ENCODE data around the gene ADRB1.

The ADRB1 gene

DNA sequence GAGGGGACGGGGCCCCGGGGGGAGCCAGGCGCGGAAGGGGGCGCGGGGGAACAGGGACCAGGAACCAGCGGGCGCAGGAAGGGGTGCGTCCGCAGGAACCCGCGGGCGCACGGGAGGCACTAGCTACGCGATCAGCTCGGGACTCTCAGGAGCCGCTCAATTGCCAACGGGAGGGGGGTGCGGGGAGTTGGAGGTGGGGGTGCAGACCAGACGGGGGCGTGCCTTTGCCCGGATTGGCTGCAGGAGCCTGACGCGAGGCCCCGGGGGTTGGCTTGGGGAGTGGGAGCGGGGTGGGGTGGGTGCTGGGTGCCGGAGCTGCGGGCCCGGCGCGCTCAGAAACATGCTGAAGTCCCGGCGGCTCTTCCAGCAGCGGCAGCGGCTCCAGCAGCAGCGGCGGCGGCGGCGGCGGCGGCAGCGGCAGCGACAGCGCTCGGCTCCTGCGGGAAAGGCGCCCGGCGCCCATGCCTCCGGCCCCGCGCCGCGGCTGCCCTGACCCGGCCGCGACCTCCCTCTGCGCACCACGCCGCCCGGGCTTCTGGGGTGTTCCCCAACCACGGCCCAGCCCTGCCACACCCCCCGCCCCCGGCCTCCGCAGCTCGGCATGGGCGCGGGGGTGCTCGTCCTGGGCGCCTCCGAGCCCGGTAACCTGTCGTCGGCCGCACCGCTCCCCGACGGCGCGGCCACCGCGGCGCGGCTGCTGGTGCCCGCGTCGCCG lies at the start of gene ADRB1:
Gene ADRB1 (plus strand): TSS at position 335 of the 715 bp plus-strand sequence. CDS start 267 bp downstream, at position 602.
- Histone ChIP-seq H3K4me3 (ENCODE audit: low read depth in 1 of 2, low read length in 2 of 2) (peak within 1 kb of the TSS; percentile 63 to 74), H3K9ac (ENCODE audit: low read depth in 1 of 2, low read length in 2 of 2) (peak within 1 kb of the TSS in 1 of 2 donors; percentile 77), H3K27me3 (ENCODE audit: control insufficient read depth in 1 of 2, insufficient read depth in 2 of 2, low read length in 2 of 2) (peaks cover 10 to 28% of the 10 kb centered on the region in 2 donors), H3K36me3 (ENCODE audit: control insufficient read depth in 1 of 2, insufficient read depth in 2 of 2, low read length in 2 of 2) (no peaks in the 10 kb centered on the region), H3K4me1 (ENCODE audit: control insufficient read depth in 1 of 2, insufficient read depth in 2 of 2, low read length in 2 of 2) (peaks cover 8 to 13% of the 10 kb centered on the region in 2 donors), H3K9me3 (ENCODE audit: control insufficient read depth in 1 of 2, low read length in 2 of 2) (no peaks in the 10 kb centered on the region), H3K27ac (ENCODE audit: low read depth, low read length) (peak within 1 kb of the TSS; percentile 77)

DNA sequence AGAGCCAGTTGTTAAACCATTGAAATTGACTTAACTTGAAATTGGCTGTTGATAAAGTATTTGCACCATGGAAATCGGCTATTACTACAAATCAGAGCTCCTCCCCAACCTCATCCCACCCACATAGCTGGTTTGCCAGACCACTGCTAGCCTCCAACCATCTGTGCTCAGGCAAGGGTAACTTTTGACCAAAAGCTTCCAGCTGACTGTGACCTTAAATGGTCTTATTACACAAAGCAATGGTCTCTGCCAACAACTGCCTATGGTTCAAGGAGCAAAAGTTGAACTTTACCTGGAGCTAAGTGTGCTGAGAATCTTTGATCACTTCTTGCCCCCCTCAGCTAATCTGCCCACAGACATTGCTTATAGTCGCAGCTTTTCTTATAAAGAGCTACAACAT lies 48.5 kb upstream of the ADRB1 start:
- H3K9ac ChIP-seq (ENCODE audit: low read depth in 1 of 2, low read length in 2 of 2) = no peak overlapping the region
- H3K9me3 ChIP-seq (ENCODE audit: control insufficient read depth in 1 of 2, low read length in 2 of 2) = no peaks in the 10 kb centered on the region
- H3K27me3 ChIP-seq (ENCODE audit: control insufficient read depth in 1 of 2, insufficient read depth in 2 of 2, low read length in 2 of 2) = no peaks in the 10 kb centered on the region
- no peaks in the 10 kb centered on the region for H3K36me3 ChIP-seq (ENCODE audit: control insufficient read depth in 1 of 2, insufficient read depth in 2 of 2, low read length in 2 of 2)
- H3K27ac ChIP-seq (ENCODE audit: low read depth, low read length) = no peak overlapping the region
- H3K4me1 ChIP-seq (ENCODE audit: control insufficient read depth in 1 of 2, insufficient read depth in 2 of 2, low read length in 2 of 2) = peaks cover 5 to 23% of the 10 kb centered on the region in 2 donors
- no peak overlapping the region for H3K4me3 ChIP-seq (ENCODE audit: low read depth in 1 of 2, low read length in 2 of 2)

DNA sequence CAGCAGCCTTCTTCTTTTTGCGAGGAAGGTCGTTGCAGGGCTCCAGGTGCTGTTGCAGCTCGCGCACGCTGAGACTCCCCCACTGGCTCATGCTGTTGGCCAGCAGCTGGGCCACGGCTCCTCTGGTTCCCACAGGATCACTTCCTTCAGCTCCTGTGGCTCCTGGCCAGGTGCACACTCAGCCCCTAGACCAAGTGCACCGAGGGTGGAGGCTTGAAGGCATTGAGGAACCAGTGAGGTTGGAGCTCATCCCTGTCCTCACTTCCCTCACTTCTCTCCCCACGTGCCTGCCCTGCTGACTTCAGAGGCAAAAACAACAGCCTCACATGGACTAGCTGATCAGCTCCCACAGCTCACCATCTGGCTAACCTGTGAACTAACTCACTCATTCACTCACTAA lies 46.2 kb upstream of the ADRB1 start:
- Histone ChIP-seq H3K27ac (ENCODE audit: low read depth, low read length) (no peak overlapping the region), H3K9ac (ENCODE audit: low read depth in 1 of 2, low read length in 2 of 2) (no peak overlapping the region), H3K27me3 (ENCODE audit: control insufficient read depth in 1 of 2, insufficient read depth in 2 of 2, low read length in 2 of 2) (no peaks in the 10 kb centered on the region), H3K9me3 (ENCODE audit: control insufficient read depth in 1 of 2, low read length in 2 of 2) (no peaks in the 10 kb centered on the region), H3K4me1 (ENCODE audit: control insufficient read depth in 1 of 2, insufficient read depth in 2 of 2, low read length in 2 of 2) (peaks cover 5 to 15% of the 10 kb centered on the region in 2 donors), H3K36me3 (ENCODE audit: control insufficient read depth in 1 of 2, insufficient read depth in 2 of 2, low read length in 2 of 2) (no peaks in the 10 kb centered on the region), H3K4me3 (ENCODE audit: low read depth in 1 of 2, low read length in 2 of 2) (no peak overlapping the region)

DNA sequence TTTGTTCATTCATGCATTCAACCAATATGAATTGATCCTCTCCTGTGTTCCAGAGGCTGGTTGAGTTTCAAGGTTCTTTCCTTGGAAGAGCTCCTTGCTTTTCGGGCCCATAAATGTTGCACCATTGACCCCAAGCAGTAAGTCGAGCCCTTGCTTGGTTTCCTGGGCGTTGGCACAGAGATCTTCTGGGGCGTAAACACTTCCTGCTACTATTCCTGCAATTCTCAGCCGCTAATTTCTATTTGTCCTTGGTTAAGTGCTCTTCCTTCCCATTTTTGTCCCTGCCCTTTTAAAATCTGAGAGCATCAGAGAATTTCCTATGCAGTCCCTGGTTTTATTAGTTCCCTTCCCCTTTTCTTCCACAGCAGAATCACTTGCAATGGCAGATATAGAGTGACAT lies 44.1 kb upstream of the ADRB1 start:
- Histone ChIP-seq H3K4me1 (ENCODE audit: control insufficient read depth in 1 of 2, insufficient read depth in 2 of 2, low read length in 2 of 2) (peaks cover 5 to 15% of the 10 kb centered on the region in 2 donors), H3K9ac (ENCODE audit: low read depth in 1 of 2, low read length in 2 of 2) (no peak overlapping the region), H3K4me3 (ENCODE audit: low read depth in 1 of 2, low read length in 2 of 2) (no peak overlapping the region), H3K9me3 (ENCODE audit: control insufficient read depth in 1 of 2, low read length in 2 of 2) (no peaks in the 10 kb centered on the region), H3K27me3 (ENCODE audit: control insufficient read depth in 1 of 2, insufficient read depth in 2 of 2, low read length in 2 of 2) (no peaks in the 10 kb centered on the region), H3K27ac (ENCODE audit: low read depth, low read length) (no peak overlapping the region), H3K36me3 (ENCODE audit: control insufficient read depth in 1 of 2, insufficient read depth in 2 of 2, low read length in 2 of 2) (no peaks in the 10 kb centered on the region)

DNA sequence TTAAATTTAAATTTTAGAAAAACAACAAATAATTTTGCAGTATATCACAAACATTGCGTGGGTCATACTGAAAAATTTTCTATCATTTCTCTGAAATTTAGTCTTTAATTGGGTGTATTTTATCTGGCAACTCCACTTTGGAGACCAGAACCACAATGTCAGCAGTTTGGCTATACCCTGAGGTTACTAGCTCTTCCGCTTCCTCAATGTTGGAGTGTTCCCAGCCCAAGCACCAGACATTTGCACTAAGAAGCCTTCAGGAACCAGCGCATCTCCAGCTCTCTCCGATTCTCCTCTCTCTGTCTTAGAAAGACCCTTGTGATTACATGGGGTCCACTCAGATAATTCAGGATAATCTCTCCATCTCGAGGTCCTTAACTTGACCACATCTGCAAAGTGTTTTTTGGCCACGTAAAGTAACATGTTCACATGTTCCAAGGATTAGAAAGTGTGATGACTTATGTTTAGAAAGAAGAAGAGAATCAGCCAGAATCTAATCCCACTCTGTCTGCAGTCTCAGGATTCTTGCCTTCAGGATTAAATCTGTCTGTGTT lies 43.1 kb upstream of the ADRB1 start:
- Histone ChIP-seq H3K27ac (ENCODE audit: low read depth, low read length) (no peak overlapping the region), H3K9me3 (ENCODE audit: control insufficient read depth in 1 of 2, low read length in 2 of 2) (no peaks in the 10 kb centered on the region), H3K36me3 (ENCODE audit: control insufficient read depth in 1 of 2, insufficient read depth in 2 of 2, low read length in 2 of 2) (no peaks in the 10 kb centered on the region), H3K4me3 (ENCODE audit: low read depth in 1 of 2, low read length in 2 of 2) (no peak overlapping the region), H3K27me3 (ENCODE audit: control insufficient read depth in 1 of 2, insufficient read depth in 2 of 2, low read length in 2 of 2) (no peaks in the 10 kb centered on the region), H3K4me1 (ENCODE audit: control insufficient read depth in 1 of 2, insufficient read depth in 2 of 2, low read length in 2 of 2) (peaks cover 5 to 10% of the 10 kb centered on the region in 2 donors), H3K9ac (ENCODE audit: low read depth in 1 of 2, low read length in 2 of 2) (no peak overlapping the region)

- no peak overlapping the region for H3K4me3 ChIP-seq (ENCODE audit: low read depth in 1 of 2, low read length in 2 of 2)
- no peaks in the 10 kb centered on the region for H3K36me3 ChIP-seq (ENCODE audit: control insufficient read depth in 1 of 2, insufficient read depth in 2 of 2, low read length in 2 of 2)
- peaks cover 5 to 10% of the 10 kb centered on the region in 2 donors for H3K4me1 ChIP-seq (ENCODE audit: control insufficient read depth in 1 of 2, insufficient read depth in 2 of 2, low read length in 2 of 2)
- H3K9ac ChIP-seq (ENCODE audit: low read depth in 1 of 2, low read length in 2 of 2) = no peak overlapping the region
- H3K9me3 ChIP-seq (ENCODE audit: control insufficient read depth in 1 of 2, low read length in 2 of 2) = no peaks in the 10 kb centered on the region
- H3K27ac ChIP-seq (ENCODE audit: low read depth, low read length) = no peak overlapping the region
- no peaks in the 10 kb centered on the region for H3K27me3 ChIP-seq (ENCODE audit: control insufficient read depth in 1 of 2, insufficient read depth in 2 of 2, low read length in 2 of 2)
Observed at GRCh38 chr10:114002422-114002821, 41.2 kb upstream of the ADRB1 start.

GRCh38 chr10:114003161-114003941 lies 40.3 kb upstream of the ADRB1 start:
- Histone ChIP-seq H3K4me1 (ENCODE audit: control insufficient read depth in 1 of 2, insufficient read depth in 2 of 2, low read length in 2 of 2) (peaks cover 5 to 10% of the 10 kb centered on the region in 2 donors), H3K9me3 (ENCODE audit: control insufficient read depth in 1 of 2, low read length in 2 of 2) (no peaks in the 10 kb centered on the region), H3K27me3 (ENCODE audit: control insufficient read depth in 1 of 2, insufficient read depth in 2 of 2, low read length in 2 of 2) (no peaks in the 10 kb centered on the region), H3K9ac (ENCODE audit: low read depth in 1 of 2, low read length in 2 of 2) (no peak overlapping the region), H3K4me3 (ENCODE audit: low read depth in 1 of 2, low read length in 2 of 2) (no peak overlapping the region), H3K27ac (ENCODE audit: low read depth, low read length) (no peak overlapping the region), H3K36me3 (ENCODE audit: control insufficient read depth in 1 of 2, insufficient read depth in 2 of 2, low read length in 2 of 2) (no peaks in the 10 kb centered on the region)

GRCh38 chr10:114009281-114009996 lies 34.2 kb upstream of the ADRB1 start:
- Histone ChIP-seq H3K9ac (ENCODE audit: low read depth in 1 of 2, low read length in 2 of 2) (no peak overlapping the region), H3K36me3 (ENCODE audit: control insufficient read depth in 1 of 2, insufficient read depth in 2 of 2, low read length in 2 of 2) (no peaks in the 10 kb centered on the region), H3K4me1 (ENCODE audit: control insufficient read depth in 1 of 2, insufficient read depth in 2 of 2, low read length in 2 of 2) (no peaks in the 10 kb centered on the region), H3K27ac (ENCODE audit: low read depth, low read length) (no peak overlapping the region), H3K27me3 (ENCODE audit: control insufficient read depth in 1 of 2, insufficient read depth in 2 of 2, low read length in 2 of 2) (no peaks in the 10 kb centered on the region), H3K9me3 (ENCODE audit: control insufficient read depth in 1 of 2, low read length in 2 of 2) (no peaks in the 10 kb centered on the region), H3K4me3 (ENCODE audit: low read depth in 1 of 2, low read length in 2 of 2) (no peak overlapping the region)

GRCh38 chr10:114010316-114010715 lies 33.4 kb upstream of the ADRB1 start:
- H3K36me3 ChIP-seq (ENCODE audit: control insufficient read depth in 1 of 2, insufficient read depth in 2 of 2, low read length in 2 of 2) = no peaks in the 10 kb centered on the region
- H3K9me3 ChIP-seq (ENCODE audit: control insufficient read depth in 1 of 2, low read length in 2 of 2) = peaks cover 0 to 2% of the 10 kb centered on the region in 2 donors
- H3K4me3 ChIP-seq (ENCODE audit: low read depth in 1 of 2, low read length in 2 of 2) = no peak overlapping the region
- H3K4me1 ChIP-seq (ENCODE audit: control insufficient read depth in 1 of 2, insufficient read depth in 2 of 2, low read length in 2 of 2) = no peaks in the 10 kb centered on the region
- no peak overlapping the region for H3K9ac ChIP-seq (ENCODE audit: low read depth in 1 of 2, low read length in 2 of 2)
- H3K27me3 ChIP-seq (ENCODE audit: control insufficient read depth in 1 of 2, insufficient read depth in 2 of 2, low read length in 2 of 2) = no peaks in the 10 kb centered on the region
- H3K27ac ChIP-seq (ENCODE audit: low read depth, low read length) = no peak overlapping the region

Measured in duodenal mucosa (tissue), 2 donors.